NCI-H1417 (cell line): ENCODE data around the gene CARD9.
"Not testable (repeated sequence)": the region's sequence is repeated elsewhere in the genome, so short reads cannot be mapped to it uniquely, and the experiment has no call there.

Experiments
- DNase-seq, 3 experiments: peaks; one replicate each; lab custom pipeline; 2025; lab: John Stamatoyannopoulos, UW

Gene CARD9

DNA sequence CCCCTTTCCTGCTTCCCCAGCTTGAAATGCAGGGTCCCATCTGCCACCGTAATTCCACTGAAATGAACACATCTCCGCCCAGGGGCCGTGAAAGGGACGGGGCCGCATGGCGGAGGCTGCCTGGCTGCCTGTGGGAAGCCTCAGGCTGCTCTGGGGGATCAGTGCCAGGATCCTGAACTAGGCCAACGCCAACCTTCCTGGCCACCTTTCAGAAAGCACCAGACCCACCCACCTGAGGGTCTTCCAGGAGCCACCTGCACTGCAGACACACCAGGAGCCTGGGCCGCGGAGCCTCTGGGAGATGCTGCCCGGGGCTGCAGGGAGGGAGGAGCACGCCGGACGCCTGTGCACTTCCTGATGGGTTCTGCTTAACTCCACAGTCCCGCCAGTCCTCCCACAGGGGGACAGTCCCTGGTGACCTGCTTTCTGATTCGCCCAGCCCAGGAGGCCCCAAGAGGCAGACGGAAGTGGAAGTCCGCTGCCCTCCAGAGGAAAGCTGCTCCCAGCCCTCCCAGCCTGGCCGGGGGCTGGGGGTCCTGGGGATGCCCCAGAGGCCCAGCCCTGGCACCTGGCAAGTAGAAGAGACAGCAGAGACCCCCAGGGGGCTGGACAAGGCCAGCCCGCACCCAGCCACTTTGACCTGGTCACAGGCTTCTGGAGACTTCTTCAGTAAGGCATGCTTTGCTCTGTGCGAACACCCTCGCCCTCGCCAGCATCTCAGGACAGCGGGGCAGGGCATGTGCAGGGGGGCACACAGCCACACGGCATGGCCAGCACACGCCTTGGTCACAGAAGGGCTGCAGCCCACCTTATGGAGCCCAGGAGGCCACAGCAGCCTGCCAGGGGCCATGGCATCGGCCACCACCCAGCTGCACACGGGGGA, at the start of gene CARD9:
Gene CARD9, minus strand, starts transcription at position 370 of the 883 bp plus-strand sequence. CDS start 1,591 bp downstream, outside the sequence.
- DNase-seq: no peak

DNA sequence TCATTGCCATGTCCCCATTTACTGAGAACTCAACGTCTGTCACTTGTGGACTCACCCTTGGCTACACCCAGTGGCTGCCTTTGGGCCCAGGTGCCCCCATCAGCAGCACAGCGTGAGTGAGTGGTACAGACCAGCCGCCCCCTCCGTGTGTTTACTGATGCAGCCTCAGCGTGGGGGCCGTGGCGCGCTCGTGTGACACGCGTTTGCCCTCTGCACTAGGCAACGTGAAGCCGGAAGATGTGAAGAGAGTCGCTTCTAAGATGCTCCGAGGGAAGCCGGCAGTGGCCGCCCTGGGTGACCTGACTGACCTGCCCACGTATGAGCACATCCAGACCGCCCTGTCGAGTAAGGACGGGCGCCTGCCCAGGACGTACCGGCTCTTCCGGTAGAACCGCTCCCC, 49.4 kb upstream of the CARD9 start:
- no peak for DNase-seq

GRCh38 chr9:136421791-136422190, 48.3 kb upstream of the CARD9 start:
- no peak for DNase-seq

- DNase-seq: no peak
These were observed 45.6 kb upstream of the CARD9 start for GRCh38 chr9:136419092-136419420.

DNA sequence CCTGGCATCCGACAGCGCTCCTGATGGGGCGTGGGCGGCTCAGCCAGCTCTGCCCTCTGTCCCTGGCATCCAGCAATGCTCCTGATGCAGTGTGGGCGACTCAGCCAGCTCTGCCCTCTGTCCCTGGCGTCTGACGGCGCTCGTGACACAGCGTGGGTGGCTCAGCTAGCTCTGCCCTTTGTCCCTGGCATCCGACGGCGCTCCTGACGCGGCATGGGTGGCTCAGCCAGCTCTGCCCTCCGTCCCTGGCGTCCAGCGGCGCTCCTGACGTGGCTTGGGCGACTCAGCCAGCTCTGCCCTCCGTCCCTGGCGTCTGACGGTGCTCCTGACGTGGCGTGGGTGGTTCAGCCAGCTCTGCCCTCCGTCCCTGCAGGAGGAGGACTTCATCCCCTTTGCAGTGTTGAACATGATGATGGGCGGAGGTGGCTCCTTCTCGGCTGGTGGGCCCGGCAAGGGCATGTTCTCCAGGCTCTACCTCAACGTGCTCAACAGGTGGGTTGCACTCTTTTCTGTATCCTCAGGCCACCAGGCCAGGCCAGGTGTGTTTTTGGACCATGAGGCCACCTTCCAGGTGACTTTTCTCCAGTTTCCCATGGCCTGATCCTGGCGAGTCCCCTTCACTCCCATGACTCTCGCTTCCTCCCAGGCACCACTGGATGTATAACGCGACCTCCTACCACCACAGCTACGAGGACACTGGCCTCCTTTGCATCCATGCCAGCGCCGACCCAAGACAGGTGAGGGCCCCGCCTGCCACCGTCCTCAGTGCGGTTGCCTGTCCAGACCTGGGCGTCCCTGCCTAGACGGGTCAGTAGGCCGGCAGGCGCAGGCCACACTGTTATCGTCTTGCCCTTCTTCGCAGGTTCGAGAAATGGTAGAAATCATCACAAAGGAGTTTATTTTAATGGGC, 45.0 kb upstream of the CARD9 start:
- no peak for DNase-seq

DNA sequence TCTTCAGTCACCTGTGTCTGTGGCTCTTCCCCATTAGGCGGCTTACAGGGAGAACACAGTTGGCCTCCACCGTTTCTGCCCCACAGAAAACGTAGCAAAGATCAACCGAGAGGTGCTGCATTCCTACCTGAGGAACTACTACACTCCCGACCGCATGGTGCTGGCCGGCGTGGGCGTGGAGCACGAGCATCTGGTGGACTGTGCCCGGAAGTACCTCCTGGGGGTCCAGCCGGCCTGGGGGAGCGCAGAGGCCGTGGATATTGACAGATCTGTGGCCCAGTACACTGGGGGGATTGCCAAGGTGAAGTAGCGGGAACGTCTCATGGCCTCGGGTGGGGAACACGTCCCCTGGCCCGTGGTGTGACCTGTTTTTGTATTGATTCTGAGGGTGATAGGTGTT, 43.4 kb upstream of the CARD9 start:
- DNase-seq: no peak

- no peak for DNase-seq
These were observed 43.0 kb upstream of the CARD9 start for GRCh38 chr9:136416427-136416826.

GRCh38 chr9:136412962-136413361, 39.5 kb upstream of the CARD9 start:
- no peak for DNase-seq

DNA sequence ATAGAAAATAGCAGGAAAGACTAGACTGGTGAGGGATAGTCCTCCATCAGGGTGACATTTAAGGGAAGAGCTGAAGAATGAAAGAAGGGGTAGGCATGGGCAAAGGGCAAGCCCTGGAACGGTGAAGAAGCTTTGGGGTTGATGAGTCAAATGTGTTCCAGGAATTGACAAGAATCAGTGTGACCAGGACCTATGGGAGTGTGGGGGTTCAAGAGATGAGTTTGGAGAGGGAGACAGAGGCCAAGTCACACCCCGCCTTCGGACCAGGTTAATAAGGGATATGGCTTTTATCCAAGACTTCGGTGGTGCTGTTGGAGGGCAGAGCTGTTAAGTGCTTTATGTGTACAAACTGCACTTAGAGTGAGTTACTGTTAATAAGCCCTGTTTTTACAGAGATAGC, 37.9 kb upstream of the CARD9 start:
- DNase-seq: no peak

DNA sequence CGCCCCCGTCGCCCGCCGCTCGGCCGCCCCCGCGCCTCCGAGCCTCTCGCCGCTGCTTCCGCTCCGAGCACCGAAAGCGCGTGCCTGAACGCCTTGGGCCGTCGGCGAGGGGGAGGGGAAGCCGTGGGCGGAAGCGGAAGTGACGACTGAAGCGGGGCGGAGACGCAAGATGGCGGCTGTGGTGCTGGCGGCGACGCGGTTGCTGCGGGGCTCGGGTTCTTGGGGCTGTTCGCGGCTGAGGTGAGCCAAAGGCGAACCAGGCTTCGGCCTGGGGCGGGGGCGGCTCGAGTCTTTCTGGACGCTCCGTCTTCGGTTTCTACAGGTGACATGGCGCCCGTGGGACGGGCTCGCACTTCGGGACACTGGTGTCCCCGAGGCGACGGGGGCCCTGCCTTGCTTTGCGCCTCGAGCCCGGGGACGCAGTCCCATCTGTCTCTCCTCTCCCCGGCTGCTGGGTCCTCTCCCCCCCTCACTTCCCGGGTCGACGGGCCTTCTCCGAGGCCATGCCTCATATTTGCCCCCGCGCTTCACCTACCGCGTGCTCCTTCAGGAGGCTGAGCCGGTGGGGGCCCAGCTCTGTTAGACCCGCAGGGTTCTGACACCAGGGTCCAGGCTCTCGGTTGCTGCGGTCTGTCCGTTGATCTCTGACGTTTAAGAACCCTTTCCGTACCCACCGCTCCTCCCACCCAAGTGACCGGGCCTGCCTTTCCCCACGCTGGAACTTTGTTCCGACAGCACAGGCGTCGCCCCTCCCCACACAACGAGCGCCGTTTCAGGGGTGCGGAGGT, 37.2 kb upstream of the CARD9 start, which contains the start of the genes ENTR1 and PMPCA:
Gene ENTR1, minus strand, starts transcription at position 115 of the 788 bp plus-strand sequence. CDS start 217 bp downstream, outside the sequence.
Gene PMPCA, plus strand, starts transcription at position 159 of the 788 bp plus-strand sequence. Its CDS starts 11 bp downstream, at position 170.
- DNase-seq: peak; percentile 77 to 93 (median 84)

DNA sequence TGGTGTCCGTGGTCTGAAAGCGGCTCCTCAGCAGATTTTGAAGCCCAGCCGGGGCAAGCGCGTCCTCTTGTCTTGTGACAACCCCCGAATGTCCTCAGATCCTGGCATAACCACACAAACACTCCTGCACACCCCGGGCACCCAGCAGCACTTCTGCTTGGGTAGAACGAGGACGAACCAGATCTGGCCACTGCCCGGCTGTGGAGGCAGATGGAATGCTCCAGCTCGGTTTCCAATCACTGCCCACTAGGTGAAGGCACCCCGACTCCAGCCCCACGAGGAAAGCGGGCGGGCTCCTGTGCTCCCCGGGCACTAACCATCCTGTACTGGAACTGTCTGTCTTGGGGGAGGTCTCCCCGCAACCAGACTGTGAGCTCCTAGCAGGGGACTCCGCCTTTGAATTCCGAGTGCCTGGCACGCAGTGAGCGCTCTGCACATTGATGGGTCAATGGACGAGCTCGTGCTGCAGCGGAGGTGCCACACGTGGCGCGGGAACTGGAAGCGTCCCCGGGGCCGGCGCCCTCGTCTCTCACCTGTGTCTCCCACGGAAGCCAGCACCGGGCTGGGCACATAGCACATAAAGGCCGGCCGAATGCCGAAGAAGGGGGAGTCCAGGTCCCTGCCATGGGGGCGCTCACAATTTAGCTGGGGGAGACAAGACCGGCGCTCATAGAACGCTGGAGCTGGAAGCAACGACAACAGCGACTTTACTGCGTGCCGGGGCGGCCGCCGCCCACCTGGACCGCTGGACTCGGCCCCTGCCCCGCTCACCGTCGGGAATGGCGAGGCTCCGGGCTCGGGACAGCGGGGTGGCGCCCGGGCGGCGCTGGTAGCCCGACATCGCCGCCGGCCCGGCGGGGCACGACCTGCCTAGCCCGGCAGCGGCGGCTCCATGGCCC, 36.3 kb upstream of the CARD9 start:
- peak in 2 of 3 experiments; percentile 46 to 55 for DNase-seq

DNA sequence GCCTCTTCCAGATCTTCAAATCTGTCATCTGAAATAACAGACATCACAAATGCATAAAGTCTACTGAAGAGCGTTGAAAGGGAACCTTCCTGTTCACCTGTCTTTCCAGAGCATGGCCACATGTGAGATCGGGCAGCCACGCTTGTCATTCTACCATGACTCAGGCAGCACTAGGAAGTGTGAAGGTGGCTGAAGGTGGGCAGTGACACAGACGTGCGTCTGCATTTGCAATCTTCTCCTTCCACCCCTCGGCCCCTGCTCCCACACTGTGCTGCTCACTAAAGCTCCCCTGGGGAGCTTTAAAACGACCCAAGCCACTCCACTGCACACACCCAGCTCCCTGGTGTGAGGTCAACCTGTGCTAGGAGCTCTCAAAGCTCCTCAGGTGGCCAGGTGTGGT, 34.4 kb upstream of the CARD9 start:
- no peak for DNase-seq

DNA sequence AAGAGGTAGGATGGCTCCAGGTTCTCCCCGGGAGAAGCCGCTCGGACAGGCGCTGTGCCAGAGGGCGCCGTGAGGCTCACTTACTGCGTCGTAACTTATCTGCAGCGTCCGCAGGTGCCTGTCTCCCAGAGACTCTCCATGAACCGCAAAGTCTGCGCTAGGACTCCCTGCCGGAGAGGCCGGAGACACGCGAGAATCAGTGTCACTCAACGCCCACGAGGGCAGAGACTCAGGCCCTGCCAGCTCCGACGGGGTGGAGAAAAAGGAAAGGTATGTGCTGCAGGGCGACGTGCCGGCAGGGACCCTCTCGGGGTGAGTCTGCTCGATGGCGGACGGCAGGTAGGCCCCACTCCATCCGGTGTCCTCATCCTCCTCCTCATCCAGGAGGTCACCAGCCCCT, 33.6 kb upstream of the CARD9 start:
- not testable (repeated sequence) for DNase-seq

DNA sequence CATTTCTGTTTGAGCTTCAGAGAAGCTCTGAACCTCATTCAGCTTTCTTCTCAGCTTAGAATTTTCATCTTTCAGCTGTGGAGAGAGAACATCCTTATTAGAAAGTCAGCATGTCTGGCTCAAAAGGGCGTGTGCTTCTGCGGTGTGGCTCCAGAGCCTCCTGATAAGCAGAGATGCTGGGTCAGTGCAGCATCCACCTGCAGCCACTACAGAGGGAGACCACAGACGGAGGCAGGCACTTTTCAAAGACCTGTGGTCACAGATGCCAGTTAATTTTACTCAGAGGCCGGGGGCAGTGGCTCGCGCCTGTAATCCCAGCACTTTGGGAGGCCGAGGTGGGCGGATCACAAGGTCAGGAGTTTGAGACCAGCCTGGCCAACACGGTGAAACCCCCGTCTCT, 32.4 kb upstream of the CARD9 start:
- DNase-seq: not testable (repeated sequence)

GRCh38 chr9:136405481-136405880, 32.0 kb upstream of the CARD9 start:
- DNase-seq: no peak

DNA sequence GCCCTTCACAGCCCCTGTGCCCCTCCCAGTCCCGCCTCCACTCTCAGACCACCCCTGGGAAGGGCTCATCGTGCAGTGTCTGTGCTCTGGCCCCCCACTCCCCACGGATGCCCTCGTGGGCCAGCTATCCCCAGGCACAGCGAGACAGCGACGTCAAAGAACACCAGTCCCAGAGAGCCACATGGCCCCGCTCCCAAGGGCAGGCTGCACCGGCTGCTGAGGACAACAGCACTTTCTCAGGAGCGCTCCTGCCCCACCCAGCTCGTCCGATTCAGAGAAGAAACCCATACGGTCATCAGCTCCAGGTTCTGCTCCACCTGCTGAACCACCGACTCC, 31.3 kb upstream of the CARD9 start:
- no peak for DNase-seq

GRCh38 chr9:136403915-136404800, 30.7 kb upstream of the CARD9 start:
- no peak for DNase-seq

DNA sequence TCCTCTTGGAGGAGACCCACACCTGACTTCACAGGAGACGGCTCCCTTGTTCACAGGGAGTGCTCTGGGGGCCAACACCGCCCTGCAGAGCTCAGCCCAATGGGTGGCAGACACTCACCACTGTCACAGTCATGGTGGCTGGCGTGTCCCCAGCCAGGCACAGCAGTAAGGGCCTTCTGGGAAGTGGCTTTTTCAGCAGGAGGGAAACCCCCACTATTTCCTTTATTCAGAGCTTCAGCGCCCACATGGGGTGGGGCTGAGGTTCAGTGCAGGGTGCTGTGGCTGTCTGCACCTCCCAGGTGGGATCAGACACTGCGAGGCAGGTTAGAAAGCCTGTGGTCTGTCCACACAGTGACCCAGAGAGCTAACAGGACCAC, 30.1 kb upstream of the CARD9 start:
- no peak for DNase-seq

DNA sequence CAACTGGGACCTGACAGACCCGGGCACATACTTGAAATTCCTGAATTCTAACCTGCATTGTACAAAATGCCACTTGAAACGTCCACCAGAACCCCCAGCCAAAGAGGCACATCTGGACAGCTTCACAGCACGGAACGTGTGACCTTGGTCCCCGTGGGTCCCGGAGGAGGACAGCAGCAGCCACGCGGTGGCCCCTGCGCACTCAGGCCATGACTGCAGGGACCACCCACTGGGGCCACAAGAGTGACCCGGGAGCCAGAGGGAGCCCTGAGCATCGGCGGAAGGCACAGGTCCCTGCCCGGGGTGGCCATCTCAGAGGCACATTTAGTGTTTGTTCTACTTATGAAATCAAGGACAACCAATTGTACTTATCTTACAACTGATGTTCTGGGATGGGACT, 28.6 kb upstream of the CARD9 start:
- no peak for DNase-seq
